Omental fat pad (tissue), 4 donors: ENCODE measurements around the gene TTC33. TPM values are rescaled to one million over a fixed set of nuclear protein-coding genes. Genes with fewer than 3 reads are reported as not detected.

Experiments used
- ATAC-seq: fragments of 150-250 bp; one replicate; pipeline ENCODE4 v1.9.1; 2016; ENCODE audit warnings: mild to moderate bottlenecking, moderate library complexity; ENCODE audit not compliant: low FRiP score
- DNase-seq: peaks from one replicate; pipeline ENCODE4 v3.0.0-alpha.2; 2019; ENCODE audit warnings: low spot score
- CTCF ChIP-seq, 3 donors: fragments of 450-650 bp; IDR thresholded peaks; one replicate each; pipeline ENCODE4 v1.5.1; 2016 to 2017; ENCODE audit warnings: antibody characterized with exemption in 3 of 3, mild to moderate bottlenecking in 3 of 3, moderate library complexity in 2 of 3
- total RNA-seq, 4 donors: library from RNA; depleted of rRNA; stranded (reverse); fragments of >200 nt; gene quantifications; one replicate each; pipeline ENCODE4 v1.1.0, GENCODE V29; 2016

Gene TTC33
- total RNA-seq, 4 donors from 2014 or later, result 8.3 to 15.4 (median 9.3) TPM

GRCh38 chr5:40554813-40555212, 200.9 kb downstream of the TTC33 start:
- DNase-seq, result no peak
- no peak for ATAC-seq
- TF ChIP-seq CTCF (IDR thresholded peaks at IDR 0.05), result no peak

- DNase-seq (no peak), ATAC-seq (no peak)
- TF ChIP-seq CTCF (IDR thresholded peaks at IDR 0.05), result no peak
These were observed 201.7 kb downstream of the TTC33 start for GRCh38 chr5:40554054-40554453.

- ATAC-seq, result no peak
- no peak for TF ChIP-seq CTCF (IDR thresholded peaks at IDR 0.05)
- DNase-seq, result no peak
These were observed 202.8 kb downstream of the TTC33 start for GRCh38 chr5:40552981-40553380.

GRCh38 chr5:40551496-40552491, 204.0 kb downstream of the TTC33 start:
- TF ChIP-seq CTCF (IDR thresholded peaks at IDR 0.05), result no peak
- DNase-seq, result no peak
- ATAC-seq, result peak; percentile 92

GRCh38 chr5:40550481-40550880, 205.3 kb downstream of the TTC33 start:
- no peak for DNase-seq
- no peak for TF ChIP-seq CTCF (IDR thresholded peaks at IDR 0.05)
- ATAC-seq, result no peak

GRCh38 chr5:40549616-40550015, 206.1 kb downstream of the TTC33 start:
- no peak for TF ChIP-seq CTCF (IDR thresholded peaks at IDR 0.05)
- ATAC-seq (no peak), DNase-seq (no peak)
